GM12865 (cell line): Measurements from ENCODE around the gene MYO1D.

Experiments used
- DNase-seq: peaks from one replicate; pipeline ENCODE4 v3.0.0; 2010; ENCODE audit warnings: low read depth
- H3K4me3 ChIP-seq: 2 replicates; pipeline ENCODE4 v1.5.1; 2011; ENCODE audit warnings: mild to moderate bottlenecking, low read depth, low read length, control low read depth
- CTCF ChIP-seq: IDR thresholded peaks from 2 replicates; pipeline ENCODE4 v1.5.1; 2011; ENCODE audit warnings: low read length, control low read depth, low read depth, inconsistent platforms; ENCODE audit not compliant: insufficient read depth; ENCODE audit errors: missing control alignments

MYO1D gene

GRCh38 chr17:32877164-32877764, 340 bp upstream of the MYO1D start:
- H3K4me3 ChIP-seq: peak overlapping the region; percentile 56
- TF ChIP-seq CTCF: peak; percentile 85
- DNase-seq: peak; percentile 94

GRCh38 chr17:32875923-32876416, 954 bp downstream of the MYO1D start:
- peak overlapping the region; percentile 56 for H3K4me3 ChIP-seq
- no peak for DNase-seq
- no peak for TF ChIP-seq CTCF

- peak overlapping the region; percentile 56; the same call in 1 of the 2 replicates for H3K4me3 ChIP-seq
- TF ChIP-seq CTCF: no peak
- DNase-seq: no peak
Measured at GRCh38 chr17:32875230-32875917, 1.6 kb downstream of the MYO1D start.

- DNase-seq: no peak
- no peak for TF ChIP-seq CTCF
- H3K4me3 ChIP-seq: no peak overlapping the region
Measured at GRCh38 chr17:32873114-32873513, 3.8 kb downstream of the MYO1D start.

GRCh38 chr17:32871746-32872145, 5.2 kb downstream of the MYO1D start:
- no peak overlapping the region for H3K4me3 ChIP-seq
- DNase-seq: no peak
- no peak for TF ChIP-seq CTCF

- no peak for DNase-seq
- TF ChIP-seq CTCF: no peak
- no peak overlapping the region for H3K4me3 ChIP-seq
Measured at GRCh38 chr17:32870969-32871368, 6.0 kb downstream of the MYO1D start.
